ENCODE data around the gene SLC12A7. TPM values are rescaled to one million over a fixed set of nuclear protein-coding genes. Genes with fewer than 3 reads are reported as not detected.

Gene SLC12A7
- total RNA-seq, 1 experiment from 2014 or later: 30.8 TPM

GRCh38 chr5:1012313-1012841 is 99.5 kb downstream of the SLC12A7 start:
- Mint-ChIP-seq H3K36me3 (ENCODE audit: insufficient read depth in 1 of 3, low read depth in 3 of 3) (no peaks in the 10 kb centered on the region), H3K27ac (no peak overlapping the region), H3K4me1 (peaks cover 25 to 26% of the 10 kb centered on the region in 2 experiments), H3K4me3 (no peak overlapping the region), H3K27me3 (ENCODE audit: low read depth) (peaks cover 32% of the 10 kb centered on the region), H3K9me3 (no peaks in the 10 kb centered on the region; a peak in 1 of 5 replicates)
- Histone ChIP-seq H2BK120ac (ENCODE audit: low read depth, low read length, poor library complexity, severe bottlenecking) (no peak overlapping the region), H4K20me1 (ENCODE audit: control insufficient read depth, insufficient read depth, insufficient read length) (no peaks in the 10 kb centered on the region), H3K9me3 (ENCODE audit: control insufficient read depth, low read depth, low read length) (no peaks in the 10 kb centered on the region), H3K4ac (ENCODE audit: low read depth, low read length) (no peak overlapping the region), H2BK12ac (ENCODE audit: insufficient read length, low read depth, low read length) (no peak overlapping the region), H3K14ac (ENCODE audit: insufficient read depth, low read length) (no peak overlapping the region), H3K18ac (ENCODE audit: insufficient read length, low read depth, low read length) (no peak overlapping the region), H4K8ac (replicated peaks; ENCODE audit: insufficient read length, low read depth, low read length) (no peak overlapping the region), H3K23ac (ENCODE audit: insufficient read length, low read depth, low read length) (no peak overlapping the region), H3K79me1 (ENCODE audit: insufficient read depth, low read depth, low read length, poor library complexity, severe bottlenecking) (no peaks in the 10 kb centered on the region), H3K4me2 (ENCODE audit: insufficient read depth, insufficient read length, low read length) (no peak overlapping the region), H4K91ac (ENCODE audit: insufficient read length, low read depth, low read length) (no peak overlapping the region), H2BK15ac (ENCODE audit: low read depth, low read length) (no peak overlapping the region), H2BK5ac (ENCODE audit: insufficient read length, low read length) (no peak overlapping the region), H3T11ph (ENCODE audit: low read length) (no peak overlapping the region), H3K23me2 (ENCODE audit: insufficient read length, low read depth, low read length, poor library complexity, severe bottlenecking) (peaks cover 3% of the 10 kb centered on the region), H3K4me1 (ENCODE audit: insufficient read depth, low read length) (no peaks in the 10 kb centered on the region), H3K56ac (ENCODE audit: insufficient read length, low read depth, low read length) (no peak overlapping the region), H2AK5ac (ENCODE audit: insufficient read length, low read length) (no peak overlapping the region), H3K79me2 (ENCODE audit: insufficient read depth, low read length) (no peaks in the 10 kb centered on the region), H2BK20ac (ENCODE audit: low read depth, low read length, poor library complexity, severe bottlenecking) (no peak overlapping the region), H3K27me3 (ENCODE audit: insufficient read depth, low read length) (peaks cover 5% of the 10 kb centered on the region; the same call in 1 of the 2 replicates), H3K27ac (ENCODE audit: insufficient read length, low read depth, low read length) (no peak overlapping the region), H4K5ac (ENCODE audit: insufficient read length, low read depth, low read length) (no peak overlapping the region), H3K9ac (ENCODE audit: extremely low read depth, insufficient read length, low read length) (no peak overlapping the region), H2AFZ (ENCODE audit: low read length) (no peak overlapping the region)
- WGBS (ENCODE audit: extremely low coverage, insufficient read length, low lambda C conversion rate): no CpG with 5 or more reads among the region's 12 CpGs
- no peak for TF ChIP-seq CTCF (conservative IDR thresholded peaks at IDR 0.05)
- DNase-seq: no peak

Measured in H9 (cell line).